Fibroblast of pulmonary artery (primary cell): ENCODE results near the gene SLC6A7.

Experiments used
- DNase-seq: peaks from one replicate; pipeline ENCODE4 v3.0.0-alpha.2; 2010; ENCODE audit warnings: low read depth
- H3K4me3 ChIP-seq: replicated peaks from 2 replicates; pipeline ENCODE4 v1.5.1; 2011; ENCODE audit warnings: low read depth, mild to moderate bottlenecking, control low read depth, low read length, moderate library complexity
- CTCF ChIP-seq: IDR thresholded peaks from 2 replicates; pipeline ENCODE4 v1.5.1; 2011; ENCODE audit warnings: mild to moderate bottlenecking, control low read depth, low read length, inconsistent platforms; ENCODE audit errors: missing control alignments

Gene SLC6A7

GRCh38 chr5:150208187-150209098 is 18.6 kb downstream of the SLC6A7 start:
- H3K4me3 ChIP-seq: no peak overlapping the region
- TF ChIP-seq CTCF: no peak
- peak; percentile 10 for DNase-seq

- TF ChIP-seq CTCF: no peak
- peak; percentile 23 for DNase-seq
- H3K4me3 ChIP-seq: no peak overlapping the region
Measured at GRCh38 chr5:150209099-150209635, 19.3 kb downstream of the SLC6A7 start.

GRCh38 chr5:150210644-150211043 is 20.8 kb downstream of the SLC6A7 start:
- DNase-seq: no peak
- no peak overlapping the region for H3K4me3 ChIP-seq
- no peak for TF ChIP-seq CTCF

- no peak for TF ChIP-seq CTCF
- DNase-seq: no peak
- no peak overlapping the region for H3K4me3 ChIP-seq
Measured at GRCh38 chr5:150211156-150212030, 21.5 kb downstream of the SLC6A7 start.

- no peak overlapping the region for H3K4me3 ChIP-seq
- DNase-seq: peak; percentile 4
- TF ChIP-seq CTCF: no peak
Measured at GRCh38 chr5:150213530-150213929, 23.7 kb downstream of the SLC6A7 start.

GRCh38 chr5:150214289-150214688 is 24.4 kb downstream of the SLC6A7 start:
- TF ChIP-seq CTCF: peak; percentile 17
- no peak for DNase-seq
- H3K4me3 ChIP-seq: no peak overlapping the region
